Measurements from ENCODE around the gene METTL14.

DNA sequence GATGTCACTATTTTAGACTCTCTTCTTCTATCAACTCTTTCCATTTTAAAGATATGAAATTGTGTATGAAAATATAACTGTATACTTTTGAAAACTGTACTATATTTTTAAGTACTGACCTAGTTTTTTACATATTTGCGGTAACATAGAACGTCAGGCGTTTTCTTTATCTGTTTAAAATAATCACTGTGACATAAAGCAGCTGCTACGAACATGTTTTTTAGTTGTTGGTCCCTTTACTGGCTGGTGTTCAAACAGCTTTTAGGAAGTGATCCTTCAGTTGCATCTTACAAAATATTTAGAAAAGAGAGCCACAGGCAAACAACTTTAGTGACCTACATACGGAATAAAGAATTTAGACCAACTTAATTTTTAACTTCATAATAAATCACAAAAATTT, 73.1 kb downstream of the METTL14 start:
- no peak for TF ChIP-seq POLR2A (IDR thresholded peaks at IDR 0.05)
- TF ChIP-seq, protein P1, sequence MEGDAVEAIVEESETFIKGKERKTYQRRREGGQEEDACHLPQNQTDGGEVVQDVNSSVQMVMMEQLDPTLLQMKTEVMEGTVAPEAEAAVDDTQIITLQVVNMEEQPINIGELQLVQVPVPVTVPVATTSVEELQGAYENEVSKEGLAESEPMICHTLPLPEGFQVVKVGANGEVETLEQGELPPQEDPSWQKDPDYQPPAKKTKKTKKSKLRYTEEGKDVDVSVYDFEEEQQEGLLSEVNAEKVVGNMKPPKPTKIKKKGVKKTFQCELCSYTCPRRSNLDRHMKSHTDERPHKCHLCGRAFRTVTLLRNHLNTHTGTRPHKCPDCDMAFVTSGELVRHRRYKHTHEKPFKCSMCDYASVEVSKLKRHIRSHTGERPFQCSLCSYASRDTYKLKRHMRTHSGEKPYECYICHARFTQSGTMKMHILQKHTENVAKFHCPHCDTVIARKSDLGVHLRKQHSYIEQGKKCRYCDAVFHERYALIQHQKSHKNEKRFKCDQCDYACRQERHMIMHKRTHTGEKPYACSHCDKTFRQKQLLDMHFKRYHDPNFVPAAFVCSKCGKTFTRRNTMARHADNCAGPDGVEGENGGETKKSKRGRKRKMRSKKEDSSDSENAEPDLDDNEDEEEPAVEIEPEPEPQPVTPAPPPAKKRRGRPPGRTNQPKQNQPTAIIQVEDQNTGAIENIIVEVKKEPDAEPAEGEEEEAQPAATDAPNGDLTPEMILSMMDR (IDR thresholded peaks at IDR 0.05 in 4 of 5, conservative IDR thresholded peaks at IDR 0.05 in 1 of 5), result no peak
